AML-193 (cell line): ENCODE measurements around the gene APLP1.
"Not testable (repeated sequence)": the region's sequence is repeated elsewhere in the genome, so short reads cannot be mapped to it uniquely, and the experiment has no call there.

Experiments
- DNase-seq, 2 experiments: peaks; one replicate each; lab custom pipeline; 2025; lab: John Stamatoyannopoulos, UW

The APLP1 gene

GRCh38 chr19:35852029-35852780 is 16.2 kb upstream of the APLP1 start, which contains the start of gene NPHS1:
NPHS1 (minus strand) TSS chr19:35852504; CDS start chr19:35851837, 667 bp downstream.
- DNase-seq, result no peak

- DNase-seq, result no peak
Measured at GRCh38 chr19:35853038-35853756, 15.2 kb upstream of the APLP1 start.

GRCh38 chr19:35856546-35857149 is 11.7 kb upstream of the APLP1 start, which contains the start of gene KIRREL2:
KIRREL2 (plus strand) TSS chr19:35856911; CDS start chr19:35857120, 209 bp downstream.
- DNase-seq, result peak; percentile 10 to 18

GRCh38 chr19:35858311-35858710 is 10.1 kb upstream of the APLP1 start:
- no peak for DNase-seq

- no peak for DNase-seq
Measured at GRCh38 chr19:35859414-35859813, 9.0 kb upstream of the APLP1 start.

GRCh38 chr19:35860436-35860817 is 7.9 kb upstream of the APLP1 start:
- no peak for DNase-seq

GRCh38 chr19:35860818-35861639 is 7.3 kb upstream of the APLP1 start:
- no peak for DNase-seq

GRCh38 chr19:35861640-35862160 is 6.7 kb upstream of the APLP1 start:
- DNase-seq, result no peak

GRCh38 chr19:35862528-35862927 is 5.8 kb upstream of the APLP1 start:
- DNase-seq, result no peak

GRCh38 chr19:35863018-35863417 is 5.4 kb upstream of the APLP1 start:
- no peak for DNase-seq

- no peak for DNase-seq
Measured at GRCh38 chr19:35868823-35869326, 501 bp downstream of the APLP1 start.

- DNase-seq, result no peak
Measured at GRCh38 chr19:35869327-35870123, 1.2 kb downstream of the APLP1 start.

GRCh38 chr19:35870124-35870736 is 1.9 kb downstream of the APLP1 start:
- not testable (repeated sequence) for DNase-seq

GRCh38 chr19:35870798-35871197 is 2.4 kb downstream of the APLP1 start:
- no peak for DNase-seq

- DNase-seq, result no peak
Measured at GRCh38 chr19:35871611-35872010, 3.2 kb downstream of the APLP1 start.

- DNase-seq, result no peak
Measured at GRCh38 chr19:35872180-35872579, 3.8 kb downstream of the APLP1 start.

- no peak for DNase-seq
Measured at GRCh38 chr19:35874392-35874930, 6.1 kb downstream of the APLP1 start.

- DNase-seq, result no peak
Measured at GRCh38 chr19:35879068-35879467, 10.7 kb downstream of the APLP1 start.

GRCh38 chr19:35879770-35880317 is 11.5 kb downstream of the APLP1 start:
- peak; percentile 82 to 85 for DNase-seq
